Neural crest cell (in vitro differentiated cells): Measurements from ENCODE around the gene GDF2. TPM values are rescaled to one million over a fixed set of nuclear protein-coding genes. Genes with fewer than 3 reads are reported as not detected.

ENCODE experiments used
- DNase-seq: peaks from one replicate; pipeline ENCODE4 v3.0.0; 2021; ENCODE audit warnings: low read depth, mixed read lengths, low spot score
- H3K27ac Mint-ChIP-seq: one replicate; pipeline ENCODE4 v1.8.0; 2021; ENCODE audit warnings: mild to moderate bottlenecking, mixed read lengths; ENCODE audit not compliant: unreplicated experiment
- H3K27me3 Mint-ChIP-seq: 2 replicates; pipeline ENCODE4 v1.8.0; 2021; ENCODE audit warnings: low read depth, mild to moderate bottlenecking, mixed read lengths
- H3K36me3 Mint-ChIP-seq: 2 replicates; pipeline ENCODE4 v1.8.0; 2021; ENCODE audit warnings: low read depth, mild to moderate bottlenecking, mixed read lengths
- H3K4me1 Mint-ChIP-seq: 2 replicates; pipeline ENCODE4 v1.8.0; 2021; ENCODE audit warnings: mixed read lengths
- H3K4me3 Mint-ChIP-seq: one replicate; pipeline ENCODE4 v1.8.0; 2021; ENCODE audit warnings: mild to moderate bottlenecking, mixed read lengths
- H3K9me3 Mint-ChIP-seq: 2 replicates; pipeline ENCODE4 v1.8.0; 2021; ENCODE audit warnings: mixed read lengths
- total RNA-seq: library from RNA; stranded (reverse); gene quantifications from 2 replicates; pipeline ENCODE4 v1.2.1, GENCODE V29; 2021
- TF ChIP-seq, protein P1 (sequence below): fragments of 200-600 bp; sonication (generic); conservative IDR thresholded peaks from 2 replicates; pipeline ENCODE4 v1.5.0; 2021; ENCODE audit warnings: antibody characterized with exemption, mild to moderate bottlenecking

Gene GDF2
- total RNA-seq, 1 donor from 2014 or later: not detected

DNA sequence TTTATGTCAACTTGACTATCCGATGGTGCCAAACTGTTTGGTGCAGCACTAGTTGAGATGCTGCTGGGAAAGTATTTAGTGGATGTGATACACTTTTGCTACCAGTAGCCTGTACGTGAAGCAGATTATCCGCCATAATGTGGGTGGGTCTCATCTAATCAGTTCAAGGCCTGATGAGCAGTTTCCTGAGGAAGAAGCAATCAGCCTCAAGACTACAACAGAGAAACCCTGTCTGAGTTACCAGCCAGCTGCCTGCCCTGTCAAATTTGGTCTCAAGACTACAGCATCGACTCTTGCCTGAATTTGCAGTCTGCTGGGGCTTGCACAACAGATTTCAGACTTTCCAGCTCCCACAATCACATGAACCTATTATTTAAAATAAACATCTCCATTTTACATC, 15.1 kb downstream of the GDF2 start:
- TF ChIP-seq, protein P1, sequence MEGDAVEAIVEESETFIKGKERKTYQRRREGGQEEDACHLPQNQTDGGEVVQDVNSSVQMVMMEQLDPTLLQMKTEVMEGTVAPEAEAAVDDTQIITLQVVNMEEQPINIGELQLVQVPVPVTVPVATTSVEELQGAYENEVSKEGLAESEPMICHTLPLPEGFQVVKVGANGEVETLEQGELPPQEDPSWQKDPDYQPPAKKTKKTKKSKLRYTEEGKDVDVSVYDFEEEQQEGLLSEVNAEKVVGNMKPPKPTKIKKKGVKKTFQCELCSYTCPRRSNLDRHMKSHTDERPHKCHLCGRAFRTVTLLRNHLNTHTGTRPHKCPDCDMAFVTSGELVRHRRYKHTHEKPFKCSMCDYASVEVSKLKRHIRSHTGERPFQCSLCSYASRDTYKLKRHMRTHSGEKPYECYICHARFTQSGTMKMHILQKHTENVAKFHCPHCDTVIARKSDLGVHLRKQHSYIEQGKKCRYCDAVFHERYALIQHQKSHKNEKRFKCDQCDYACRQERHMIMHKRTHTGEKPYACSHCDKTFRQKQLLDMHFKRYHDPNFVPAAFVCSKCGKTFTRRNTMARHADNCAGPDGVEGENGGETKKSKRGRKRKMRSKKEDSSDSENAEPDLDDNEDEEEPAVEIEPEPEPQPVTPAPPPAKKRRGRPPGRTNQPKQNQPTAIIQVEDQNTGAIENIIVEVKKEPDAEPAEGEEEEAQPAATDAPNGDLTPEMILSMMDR: no peak

DNA sequence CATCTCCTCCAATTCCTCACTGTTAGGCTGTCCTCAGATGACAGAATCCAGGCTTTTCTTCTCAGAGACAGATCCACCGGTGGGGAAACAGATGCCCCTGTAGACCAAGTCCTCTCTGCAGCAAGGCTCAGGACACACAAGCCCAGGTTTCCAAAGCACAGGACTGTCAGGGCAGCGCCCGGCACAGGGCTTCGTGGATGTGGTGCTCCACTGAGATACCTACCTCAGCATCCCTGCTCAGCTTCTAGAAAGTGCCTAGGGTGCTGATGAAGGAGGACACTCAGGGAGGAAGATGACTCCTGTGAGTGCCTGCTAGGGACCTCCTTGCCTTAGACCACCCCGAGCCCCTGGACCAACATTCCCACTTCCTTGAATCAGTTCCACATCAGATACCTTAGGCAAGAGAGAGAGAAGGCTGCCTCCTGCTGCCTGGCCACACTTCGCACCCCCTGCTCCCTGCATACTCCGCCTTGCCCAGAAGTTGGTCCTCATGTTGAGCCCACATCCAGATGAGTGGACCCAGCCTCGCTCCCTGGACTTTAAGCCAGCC, 17.0 kb downstream of the GDF2 start:
- no peak for DNase-seq
- Mint-ChIP-seq H3K27ac (no peak overlapping the region), H3K27me3 (peaks cover 7% of the 10 kb centered on the region), H3K4me1 (no peaks in the 10 kb centered on the region), H3K36me3 (no peaks in the 10 kb centered on the region), H3K4me3 (no peak overlapping the region), H3K9me3 (no peaks in the 10 kb centered on the region)
- TF ChIP-seq, protein P1: no peak

More for the DNA sequence above, 15.1 kb downstream of the GDF2 start:
- Mint-ChIP-seq H3K4me1 (no peaks in the 10 kb centered on the region), H3K27ac (no peak overlapping the region), H3K36me3 (no peaks in the 10 kb centered on the region), H3K27me3 (peaks cover 9% of the 10 kb centered on the region), H3K4me3 (no peak overlapping the region), H3K9me3 (no peaks in the 10 kb centered on the region)
- no peak for DNase-seq

DNA sequence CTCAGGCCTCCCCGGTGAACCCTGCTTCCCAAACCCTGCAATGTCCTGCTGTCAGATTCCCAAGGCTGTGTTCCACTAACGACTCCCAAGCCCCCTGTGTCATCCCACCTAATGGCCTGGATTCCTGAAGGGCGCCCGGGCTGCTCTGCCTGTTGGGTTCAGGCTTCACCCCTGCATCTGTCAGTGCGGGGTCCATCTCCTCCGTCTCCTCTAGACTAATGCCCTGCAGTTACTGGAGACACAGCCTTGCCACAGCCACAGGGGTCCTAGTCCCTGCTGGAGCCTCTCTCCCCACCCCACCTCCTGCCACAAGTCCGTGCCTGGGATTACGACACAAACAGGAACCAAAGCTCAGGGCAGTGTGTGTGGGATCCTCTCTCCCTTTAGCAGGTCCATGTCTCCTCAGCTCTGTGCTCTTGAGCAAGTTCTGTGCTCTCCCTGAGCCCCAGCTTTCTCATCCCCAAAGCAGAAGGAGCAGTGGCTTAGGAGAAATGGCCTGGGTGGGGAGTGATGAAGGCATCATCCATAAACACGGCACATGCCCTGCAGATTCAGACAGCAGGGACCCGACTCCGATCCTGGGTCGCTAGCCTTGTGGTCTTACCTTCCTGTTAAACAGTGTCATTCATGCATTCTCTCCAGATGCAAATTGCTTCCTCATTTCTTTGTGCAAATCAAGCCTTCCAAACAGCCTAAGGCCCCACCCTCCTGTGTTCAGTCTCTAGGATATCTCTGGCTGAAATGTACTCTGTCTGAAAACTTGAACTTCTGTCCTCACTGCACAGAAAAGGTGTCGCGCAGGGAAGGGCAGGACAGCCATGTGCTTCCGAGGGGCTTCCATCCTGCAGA, 17.7 kb downstream of the GDF2 start:
- DNase-seq: no peak
- Mint-ChIP-seq H3K27me3 (peaks cover 4% of the 10 kb centered on the region), H3K36me3 (no peaks in the 10 kb centered on the region), H3K4me3 (no peak overlapping the region), H3K9me3 (no peaks in the 10 kb centered on the region), H3K4me1 (no peaks in the 10 kb centered on the region), H3K27ac (no peak overlapping the region)
- TF ChIP-seq, protein P1: no peak

DNA sequence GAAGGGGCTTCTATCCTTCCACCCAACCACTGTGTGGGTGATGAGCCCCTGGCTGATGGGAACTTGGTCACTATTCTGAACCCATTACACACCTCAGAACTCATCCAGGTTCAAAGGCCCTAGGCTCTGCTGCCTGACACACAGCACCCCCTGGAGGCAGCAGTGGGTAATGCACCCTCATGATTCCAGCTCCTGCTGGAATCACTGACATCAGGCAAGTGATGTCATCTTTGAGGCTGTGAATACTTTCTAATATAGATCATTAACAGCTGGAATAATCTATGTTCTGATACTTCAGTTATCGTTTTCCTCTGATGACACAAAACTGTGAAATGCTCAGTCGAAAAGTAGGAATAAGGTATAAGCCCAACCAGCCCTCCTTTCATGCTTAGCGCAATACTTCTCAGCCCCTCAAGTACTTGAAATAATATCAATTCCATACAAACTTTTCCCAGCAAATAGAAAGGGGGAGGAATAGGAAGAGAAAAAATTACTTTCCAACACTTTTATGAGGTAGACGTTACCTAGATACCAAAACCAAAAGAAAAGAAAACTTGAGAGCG, 18.4 kb downstream of the GDF2 start:
- TF ChIP-seq, protein P1: peak; percentile 96
- no peak overlapping the region for H3K27ac Mint-ChIP-seq
- no peaks in the 10 kb centered on the region for H3K9me3 Mint-ChIP-seq
- no peaks in the 10 kb centered on the region for H3K36me3 Mint-ChIP-seq
- no peaks in the 10 kb centered on the region for H3K4me1 Mint-ChIP-seq
- peaks cover 4% of the 10 kb centered on the region for H3K27me3 Mint-ChIP-seq
- peak; percentile 74 for DNase-seq
- H3K4me3 Mint-ChIP-seq: no peak overlapping the region

DNA sequence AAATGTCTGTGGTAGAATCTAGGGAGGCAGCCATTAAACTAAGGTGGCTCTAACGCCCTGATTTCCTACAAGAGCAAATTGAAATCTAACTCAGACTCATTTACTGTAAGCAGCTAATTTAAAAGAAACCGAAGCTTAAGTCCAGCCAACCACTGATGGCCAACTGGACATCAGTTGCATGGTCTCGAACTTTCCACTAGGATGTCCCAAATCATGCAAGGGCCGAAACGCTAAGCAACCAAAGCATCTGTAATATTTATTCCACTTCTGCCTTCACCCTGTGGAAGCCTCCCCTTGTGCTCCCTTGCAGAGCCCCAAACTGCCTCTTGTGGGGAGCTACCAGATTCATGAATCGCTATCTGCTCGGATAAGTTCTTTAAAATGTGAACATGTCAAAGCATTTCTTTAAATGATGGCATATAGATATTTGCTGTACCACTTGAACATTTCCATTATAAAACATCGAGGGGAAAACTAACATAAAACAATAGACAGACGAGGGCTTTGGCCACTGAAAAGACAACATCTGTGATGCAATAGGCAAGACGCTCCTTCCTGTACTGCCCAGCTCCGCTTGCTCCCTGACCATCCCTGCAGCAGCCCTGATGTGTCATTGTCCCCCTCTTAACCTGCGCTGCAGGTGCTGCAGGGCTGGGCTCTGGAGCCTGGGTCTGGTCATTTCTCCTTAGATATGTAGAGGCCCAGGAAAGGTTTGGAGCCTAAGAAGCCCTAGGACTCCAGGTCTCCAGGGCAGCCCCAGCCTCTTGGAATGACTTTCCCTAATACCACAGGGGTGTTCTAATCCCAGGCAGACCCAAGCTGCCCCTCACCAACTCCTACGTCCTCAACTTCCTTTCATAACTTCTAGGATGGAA, 23.0 kb downstream of the GDF2 start:
- TF ChIP-seq, protein P1: no peak
- no peaks in the 10 kb centered on the region for H3K36me3 Mint-ChIP-seq
- no peak overlapping the region for H3K27ac Mint-ChIP-seq
- H3K4me1 Mint-ChIP-seq: no peaks in the 10 kb centered on the region
- H3K27me3 Mint-ChIP-seq: no peaks in the 10 kb centered on the region
- no peaks in the 10 kb centered on the region for H3K9me3 Mint-ChIP-seq
- DNase-seq: no peak
- no peak overlapping the region for H3K4me3 Mint-ChIP-seq
